Stimulated activated CD8-positive, alpha-beta memory T cell treated with anti-CD3 and anti-CD28 coated beads, Interleukin-4, amount 100 ng/mL, for 48 hours (primary cell): ENCODE measurements around the gene ATP9A.
A peak's percentile ranks its signal among the peaks of the same experiment; 100 is the strongest.
"Not testable (repeated sequence)": the region's sequence is repeated elsewhere in the genome, so short reads cannot be mapped to it uniquely, and the experiment has no call there.

Experiments used
- DNase-seq: peaks from one replicate; pipeline ENCODE4 v3.0.0-alpha.2; 2020

The ATP9A gene

DNA sequence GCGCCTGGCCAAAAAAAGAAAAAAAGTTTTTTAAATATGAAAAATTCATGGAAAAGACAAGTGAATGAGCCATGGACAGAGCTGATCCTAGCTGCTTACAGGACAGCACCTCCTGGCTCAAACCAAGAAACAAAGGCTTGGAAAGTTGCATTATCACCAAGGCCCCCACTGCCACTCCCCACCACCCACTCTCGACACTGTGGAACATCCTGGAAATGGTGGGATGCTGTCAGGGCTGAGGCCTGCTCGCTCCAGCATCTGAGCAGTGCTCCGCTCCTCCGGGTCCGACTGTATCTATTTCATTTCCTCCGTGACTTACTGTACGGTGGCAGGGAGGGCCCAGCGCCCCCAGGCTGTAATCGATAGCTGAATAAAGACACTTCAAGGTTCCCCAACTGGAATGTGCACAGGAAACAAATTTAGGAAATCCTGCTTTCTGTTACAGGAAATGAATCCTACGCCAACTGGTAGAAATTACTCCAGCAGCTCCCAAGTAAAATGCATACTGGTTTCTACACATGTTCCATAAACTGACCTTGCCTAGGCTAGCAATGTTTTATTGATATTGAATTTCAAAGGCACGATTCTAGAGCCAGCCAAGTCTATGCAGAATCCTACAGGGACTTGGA is 116.2 kb downstream of the ATP9A start:
- no peak for DNase-seq

DNA sequence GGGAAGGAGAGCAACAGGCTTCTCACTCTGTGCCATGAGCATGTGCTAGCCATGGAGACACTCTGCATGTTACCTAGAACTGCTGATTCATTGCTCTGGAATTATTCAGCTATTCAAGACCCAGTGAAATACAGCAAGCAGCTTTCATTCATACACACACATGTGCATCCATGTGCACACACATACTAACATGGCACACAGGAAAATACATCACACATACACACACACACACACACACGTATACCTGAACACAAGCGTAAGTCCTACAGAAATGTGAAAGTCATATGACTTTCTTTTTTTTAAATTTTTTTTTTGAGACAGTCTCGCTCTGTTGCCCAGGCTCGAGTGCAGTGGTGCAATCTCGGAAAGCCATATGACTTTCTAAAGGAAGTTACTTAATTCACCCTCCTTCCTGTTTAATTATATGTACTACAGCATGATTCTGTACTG is 117.5 kb downstream of the ATP9A start:
- DNase-seq: no peak

DNA sequence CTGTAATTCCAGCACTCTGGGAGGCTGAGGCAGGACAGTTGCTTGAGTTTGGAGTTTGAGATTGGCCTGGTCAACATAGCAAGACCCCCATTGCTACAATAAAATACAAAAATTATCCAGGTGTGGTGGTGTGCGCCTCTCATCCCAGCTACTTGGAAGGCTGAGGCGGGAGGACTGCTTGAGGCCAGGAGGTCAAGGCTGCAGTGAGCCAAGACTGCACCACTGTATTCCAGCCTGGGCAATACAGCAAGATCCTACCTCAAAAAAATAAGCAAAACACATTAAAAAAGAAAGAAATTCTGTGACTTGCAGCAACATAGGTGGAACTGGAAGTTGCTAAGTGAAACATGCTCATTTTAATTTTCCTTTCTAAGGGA is 119.6 kb downstream of the ATP9A start:
- no peak for DNase-seq

DNA sequence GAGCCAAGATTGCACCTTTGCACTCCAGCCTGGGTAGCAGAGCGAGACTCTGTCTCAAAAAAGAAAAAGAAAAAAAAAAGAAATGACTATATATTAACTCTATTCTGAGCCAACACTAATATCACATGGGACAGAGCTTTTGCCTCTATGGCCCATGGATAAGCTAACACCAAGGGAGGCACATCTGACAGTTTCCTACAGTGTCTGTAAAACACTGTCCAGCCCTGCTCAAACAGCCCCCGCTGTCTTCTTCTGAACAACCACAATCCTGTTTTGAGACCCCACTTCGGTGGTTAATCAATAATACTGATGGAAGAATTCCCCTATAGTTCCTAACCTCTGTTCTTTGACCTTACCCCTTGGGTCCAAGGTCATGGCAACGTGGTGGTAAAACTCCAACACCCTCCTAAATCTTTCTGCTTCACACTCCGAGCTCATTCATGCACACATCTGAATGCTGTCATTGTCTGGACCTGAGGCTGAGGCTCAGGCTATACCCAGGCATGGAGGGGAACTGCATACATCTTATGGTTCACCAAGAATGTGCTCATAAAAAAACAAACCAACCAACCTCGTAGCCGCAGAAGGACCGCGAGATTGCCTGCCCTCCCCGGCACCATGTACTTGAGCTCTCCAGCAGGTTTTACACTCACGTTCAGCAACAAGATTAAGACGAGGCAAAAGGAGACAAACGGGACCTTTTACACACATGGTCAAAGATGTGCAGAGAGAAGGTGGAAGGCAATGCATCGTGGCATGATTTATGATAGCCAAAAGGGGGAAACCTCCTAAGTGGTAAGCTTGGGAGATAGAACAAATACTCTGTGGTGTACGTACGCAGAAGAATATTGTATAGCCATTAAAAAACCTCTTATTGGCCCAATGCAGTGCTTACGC is 120.3 kb downstream of the ATP9A start:
- DNase-seq: no peak

DNA sequence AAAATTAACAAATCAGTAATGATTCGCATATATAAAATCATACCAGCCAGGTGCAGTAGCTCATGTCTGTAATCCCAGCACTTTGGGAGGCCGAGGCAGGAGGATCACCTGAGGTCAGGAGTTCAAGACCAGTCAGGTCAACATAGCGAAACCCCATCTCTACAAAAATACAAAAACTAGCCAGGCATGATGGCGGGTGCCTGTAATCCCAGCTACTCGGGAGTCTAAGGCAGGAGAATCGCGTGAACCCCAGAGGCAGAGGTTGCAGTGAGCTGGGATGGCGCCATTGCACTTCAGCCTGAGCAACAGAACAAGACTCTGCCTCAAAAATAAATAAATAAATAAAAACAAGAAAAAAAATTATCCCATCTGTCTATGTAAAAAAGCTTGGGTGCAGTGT is 124.4 kb downstream of the ATP9A start:
- DNase-seq: not testable (repeated sequence)

DNA sequence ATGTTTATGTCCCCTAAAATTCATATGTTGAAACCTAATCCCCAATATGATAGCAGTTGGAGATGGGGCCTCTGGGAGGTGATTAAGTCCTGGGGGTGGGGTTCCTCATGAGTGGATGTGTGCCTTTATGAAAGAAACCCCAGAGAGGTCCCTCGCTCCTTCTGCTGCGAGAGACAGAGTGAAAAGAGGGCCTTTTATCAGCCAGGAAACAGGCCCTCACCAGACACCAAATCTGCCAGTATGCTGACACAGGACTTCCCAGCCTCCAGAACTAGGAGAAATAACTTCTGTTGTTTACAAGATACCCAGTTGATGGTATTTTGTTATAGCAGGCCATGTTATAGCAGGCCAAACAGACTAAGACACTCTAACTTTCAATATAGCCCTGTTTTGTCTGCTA is 124.8 kb downstream of the ATP9A start:
- DNase-seq: no peak

DNA sequence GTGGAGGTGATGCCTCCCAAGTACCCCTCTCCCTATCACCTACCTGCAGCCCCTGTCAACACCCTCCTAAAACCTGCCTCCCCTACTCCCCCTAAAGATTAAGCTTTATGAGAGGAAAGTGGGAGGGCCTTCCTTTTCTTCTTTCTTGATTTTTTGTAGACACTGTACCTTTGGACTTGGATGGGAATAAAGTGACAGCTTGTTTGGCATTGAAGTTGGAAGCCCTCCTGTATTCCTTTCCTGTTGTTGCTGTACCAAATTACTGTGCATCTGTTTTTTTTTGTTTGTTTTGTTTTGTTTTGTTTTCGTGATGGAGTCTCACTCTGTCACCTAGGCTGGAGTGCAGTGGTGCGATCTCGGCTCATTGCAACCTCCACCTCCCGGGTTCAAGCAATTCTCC is 126.3 kb downstream of the ATP9A start:
- DNase-seq: no peak

DNA sequence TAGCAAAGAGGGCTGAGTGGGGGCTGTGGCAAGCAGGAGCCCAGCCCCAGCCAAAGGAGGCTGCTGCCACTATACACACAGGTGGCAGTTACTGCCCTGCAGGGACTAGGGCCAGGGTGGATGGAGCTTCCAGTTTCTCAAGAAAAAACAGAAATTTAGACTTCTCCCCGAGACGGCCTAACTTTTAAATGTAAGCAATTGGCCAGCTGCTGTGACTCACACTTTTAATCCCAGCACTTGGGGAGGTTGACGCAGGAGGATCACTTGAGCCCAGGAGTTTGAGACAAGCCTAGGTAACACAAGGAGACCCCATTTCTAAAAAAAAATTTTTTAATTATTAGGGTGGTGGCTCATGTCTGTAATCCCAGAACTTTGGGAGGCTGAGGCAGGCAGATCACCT is 127.4 kb downstream of the ATP9A start:
- DNase-seq: no peak

DNA sequence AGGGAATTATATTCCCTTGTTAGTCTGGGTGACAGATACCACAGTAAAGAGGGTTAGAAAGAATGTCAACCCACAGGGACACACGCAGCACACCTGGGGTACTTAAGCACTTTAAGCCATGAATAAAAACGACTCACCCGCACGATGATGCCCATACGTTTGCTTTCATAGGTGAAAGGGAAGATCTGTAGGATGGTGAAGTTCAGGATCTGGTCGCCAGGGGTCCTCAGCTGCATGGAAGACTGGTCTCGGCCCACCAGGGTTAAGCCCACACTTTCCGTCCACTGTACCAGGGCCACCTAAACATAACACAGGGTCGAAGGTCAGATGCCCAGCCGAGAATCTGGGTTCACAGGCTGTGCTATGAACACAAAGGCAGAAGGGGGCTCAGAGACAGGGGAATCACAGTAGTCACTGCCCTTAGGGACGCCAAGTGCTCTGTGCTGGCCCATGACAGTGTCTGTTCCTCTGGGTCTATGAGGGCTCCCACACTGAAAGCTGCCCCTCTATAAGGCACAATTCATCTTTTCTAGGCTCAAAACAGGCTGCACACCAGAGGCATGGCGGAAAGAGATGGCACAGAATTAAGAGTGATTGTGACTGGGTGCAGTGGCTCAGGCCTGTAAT is 128.9 kb downstream of the ATP9A start:
- DNase-seq: peak; percentile 92

DNA sequence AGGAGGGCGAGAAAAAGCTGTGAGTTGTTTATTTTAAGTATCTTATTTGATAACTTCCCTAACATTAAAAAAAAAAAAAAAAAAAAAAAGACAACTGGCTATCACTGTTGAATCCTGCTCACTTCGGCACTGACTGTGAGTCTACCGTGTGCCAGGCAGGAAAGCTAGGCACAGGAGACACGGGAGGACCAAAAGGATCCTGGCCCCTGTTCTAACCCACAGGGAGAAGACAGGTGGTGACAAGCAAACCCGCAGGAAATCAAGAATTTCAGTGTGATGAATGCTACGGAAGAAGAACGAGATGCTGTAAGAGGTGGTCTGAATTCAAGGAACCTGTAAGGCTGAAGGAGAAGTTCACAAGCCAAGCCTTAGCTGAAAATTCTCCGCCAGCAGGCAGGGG is 130.9 kb downstream of the ATP9A start:
- no peak for DNase-seq

DNA sequence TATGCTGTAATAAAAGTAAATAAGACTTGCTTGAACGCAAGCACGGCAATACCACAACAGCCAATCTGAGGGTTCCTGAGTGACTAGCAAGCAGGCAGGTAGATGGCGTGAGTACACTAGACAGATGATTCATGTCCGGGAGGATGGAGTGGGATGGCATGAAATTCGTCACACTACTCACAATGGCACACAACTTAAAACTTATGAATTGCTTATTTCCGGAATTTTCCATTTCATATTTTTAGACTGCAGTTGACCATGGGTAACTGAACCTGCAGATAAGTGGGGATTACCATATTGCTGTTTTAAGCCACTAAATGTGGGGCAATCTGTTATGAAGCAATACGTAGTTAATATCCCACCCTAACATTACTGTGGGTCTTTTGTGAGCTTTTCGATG is 132.1 kb downstream of the ATP9A start:
- DNase-seq: peak; percentile 39

DNA sequence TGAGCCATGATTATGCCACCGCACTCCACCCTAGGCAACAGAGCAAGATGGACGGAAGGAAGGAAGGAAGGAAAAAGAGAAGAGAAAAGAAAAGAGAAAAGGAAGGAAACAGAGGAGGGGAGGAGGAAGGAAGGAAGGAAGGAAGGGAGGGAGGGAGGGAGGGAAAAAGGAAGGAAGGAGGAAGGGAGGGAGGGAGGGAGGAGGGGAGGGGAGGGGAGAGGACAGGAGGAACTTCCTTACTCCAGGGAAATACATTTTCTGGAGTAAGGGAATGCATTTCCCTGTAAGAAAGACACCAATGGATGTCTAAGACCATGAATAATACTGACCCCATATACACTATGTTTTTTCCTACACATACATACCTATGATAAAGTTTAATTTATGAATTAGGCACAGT is 132.5 kb downstream of the ATP9A start:
- DNase-seq: no peak

DNA sequence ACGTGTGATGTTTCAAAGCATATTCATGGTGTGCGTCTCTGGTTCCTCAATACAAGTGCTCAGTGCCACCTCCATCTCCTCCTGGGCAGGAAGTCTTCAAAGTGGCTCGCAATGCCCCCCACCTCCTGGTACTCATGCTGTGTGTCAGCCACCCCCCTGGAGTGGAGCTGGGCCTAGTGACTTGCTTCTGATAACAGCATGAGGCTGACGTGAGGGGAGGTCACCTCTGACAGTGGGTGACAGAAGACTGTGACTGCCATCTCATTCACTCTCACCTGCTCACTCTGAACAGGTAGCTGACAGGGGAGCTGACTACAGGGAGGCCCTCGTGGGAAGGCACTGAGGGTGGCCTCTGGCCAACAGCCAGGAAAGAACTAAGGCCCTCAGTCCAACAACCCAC is 133.3 kb downstream of the ATP9A start:
- no peak for DNase-seq

DNA sequence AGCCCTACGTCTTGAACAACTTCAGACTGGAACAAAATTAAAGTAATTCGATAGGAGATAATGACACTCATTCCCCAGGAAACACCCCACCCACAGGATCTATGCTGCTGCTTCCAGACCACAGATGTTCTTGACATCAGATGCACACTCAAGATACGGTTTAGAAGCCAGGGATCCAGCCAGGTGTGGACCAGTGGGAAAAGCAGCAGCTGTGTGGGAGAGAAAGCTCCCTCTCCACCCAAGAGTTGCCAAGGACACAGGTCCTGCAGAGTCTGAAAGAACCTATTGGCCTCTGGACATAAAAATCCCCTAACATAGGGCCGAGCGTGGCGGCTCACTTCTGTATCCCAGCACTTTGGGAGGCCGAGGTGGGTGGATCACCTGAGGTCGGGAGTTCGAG is 133.9 kb downstream of the ATP9A start:
- no peak for DNase-seq

DNA sequence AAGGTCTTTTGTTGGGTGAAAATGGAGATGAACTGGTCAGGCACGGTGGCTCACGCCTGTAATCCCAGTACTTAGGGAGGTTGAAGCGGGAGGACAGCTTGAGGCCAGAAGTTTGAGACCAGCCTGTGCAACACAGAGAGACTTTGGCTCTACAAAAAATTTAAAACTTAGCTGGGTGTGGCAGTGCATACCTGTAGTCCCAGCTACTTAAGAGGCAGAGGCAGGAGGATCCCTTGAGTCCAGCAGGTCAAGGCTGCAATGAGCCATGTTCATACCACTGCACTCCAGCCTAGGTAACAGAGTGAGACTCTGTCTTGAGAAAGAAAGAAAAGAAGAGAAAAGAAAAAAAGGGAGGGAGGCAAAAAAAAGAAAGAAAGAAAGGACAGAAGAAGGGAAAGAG is 134.8 kb downstream of the ATP9A start:
- no peak for DNase-seq

DNA sequence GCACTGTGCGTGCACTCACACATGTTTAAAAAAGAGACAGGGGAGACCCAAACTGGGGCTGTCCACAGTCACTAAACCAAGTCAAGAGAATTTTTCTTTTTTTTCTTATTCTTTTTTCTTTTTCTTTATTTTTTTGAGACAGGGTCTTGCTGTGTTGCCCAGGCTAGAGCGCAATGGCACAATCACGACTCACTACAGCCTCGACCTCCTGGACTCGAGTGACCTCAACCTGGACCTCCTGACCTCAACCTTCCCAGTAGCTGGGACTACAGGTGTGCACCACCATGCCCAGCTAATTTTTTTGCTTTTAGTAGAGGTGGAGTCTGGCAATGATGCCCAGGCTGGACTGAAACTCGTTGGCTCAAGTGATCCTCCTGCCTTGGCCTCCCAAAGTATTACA is 136.2 kb downstream of the ATP9A start:
- DNase-seq: no peak

DNA sequence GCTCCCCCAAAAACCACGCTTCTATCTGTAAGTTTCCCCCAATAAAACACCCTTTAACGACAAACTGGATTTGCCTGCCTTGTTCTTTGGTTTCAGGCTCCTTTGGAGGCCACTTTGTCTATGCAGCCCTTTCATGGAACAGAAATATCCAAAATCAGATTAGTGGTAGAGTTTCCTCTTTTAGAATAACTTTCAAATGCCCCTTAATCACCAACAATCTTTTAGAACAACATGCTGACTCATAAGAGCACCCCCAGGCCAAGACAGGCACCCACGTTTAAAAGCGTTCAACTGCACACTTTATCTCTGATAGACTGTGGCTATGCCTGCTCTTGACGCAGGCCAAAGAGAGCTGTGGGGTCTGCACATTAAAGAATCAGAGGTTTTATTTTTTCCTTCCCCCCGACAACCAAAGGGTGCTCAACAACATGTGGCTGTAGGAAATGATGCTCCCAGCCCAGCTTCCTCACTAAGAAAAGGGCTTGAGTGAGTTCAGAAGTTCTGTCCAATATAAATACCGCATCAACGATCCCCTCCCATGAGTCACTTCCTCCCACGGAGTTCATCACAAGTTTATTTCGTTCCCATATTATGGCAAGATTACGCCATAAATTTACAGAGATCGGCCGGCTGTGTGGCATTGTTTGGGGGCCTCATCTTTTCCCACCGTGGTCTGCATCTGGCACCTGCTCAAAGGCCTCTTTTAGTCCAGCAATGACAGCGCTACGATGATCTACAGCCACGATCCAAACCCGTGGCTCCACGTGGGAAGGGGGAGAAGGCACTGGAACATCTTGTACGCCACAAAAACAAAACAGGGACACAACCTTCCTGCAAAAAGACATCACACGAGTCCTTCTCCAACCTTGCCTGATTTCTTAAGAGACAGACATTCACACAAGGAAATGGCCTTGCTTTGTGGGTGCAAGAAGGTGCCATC is 136.9 kb downstream of the ATP9A start:
- peak; percentile 59 for DNase-seq

DNA sequence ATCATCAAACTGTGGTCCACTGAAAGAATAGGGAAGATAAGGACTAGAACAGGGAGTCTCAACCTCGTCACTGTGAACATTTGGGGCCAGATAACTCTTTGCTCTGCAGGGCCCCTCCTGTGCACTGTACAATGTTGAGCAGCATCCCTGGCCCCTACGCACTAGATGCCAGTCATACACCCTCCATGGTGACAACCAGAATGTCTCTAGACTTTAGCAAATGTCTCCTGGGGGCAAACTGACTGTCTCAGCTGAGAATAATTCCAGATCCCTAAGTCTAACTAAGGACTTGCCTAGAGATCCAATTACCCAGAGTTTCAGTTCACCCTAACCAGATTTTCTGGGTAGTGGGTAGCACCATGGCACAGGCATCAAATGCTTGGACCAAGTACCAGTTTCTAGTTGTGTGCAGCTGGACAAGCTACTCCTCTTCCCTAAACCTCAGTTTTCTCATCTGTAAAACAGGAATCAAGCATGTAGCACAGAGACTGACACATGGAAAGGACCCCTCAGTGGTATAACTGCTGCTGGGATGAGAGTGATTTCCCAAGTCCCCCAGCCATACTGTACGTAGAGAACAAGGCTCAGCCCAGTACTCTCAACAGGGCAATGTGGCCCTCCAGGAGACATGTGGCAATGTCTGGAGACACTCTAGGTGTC is 138.7 kb downstream of the ATP9A start:
- DNase-seq: no peak

DNA sequence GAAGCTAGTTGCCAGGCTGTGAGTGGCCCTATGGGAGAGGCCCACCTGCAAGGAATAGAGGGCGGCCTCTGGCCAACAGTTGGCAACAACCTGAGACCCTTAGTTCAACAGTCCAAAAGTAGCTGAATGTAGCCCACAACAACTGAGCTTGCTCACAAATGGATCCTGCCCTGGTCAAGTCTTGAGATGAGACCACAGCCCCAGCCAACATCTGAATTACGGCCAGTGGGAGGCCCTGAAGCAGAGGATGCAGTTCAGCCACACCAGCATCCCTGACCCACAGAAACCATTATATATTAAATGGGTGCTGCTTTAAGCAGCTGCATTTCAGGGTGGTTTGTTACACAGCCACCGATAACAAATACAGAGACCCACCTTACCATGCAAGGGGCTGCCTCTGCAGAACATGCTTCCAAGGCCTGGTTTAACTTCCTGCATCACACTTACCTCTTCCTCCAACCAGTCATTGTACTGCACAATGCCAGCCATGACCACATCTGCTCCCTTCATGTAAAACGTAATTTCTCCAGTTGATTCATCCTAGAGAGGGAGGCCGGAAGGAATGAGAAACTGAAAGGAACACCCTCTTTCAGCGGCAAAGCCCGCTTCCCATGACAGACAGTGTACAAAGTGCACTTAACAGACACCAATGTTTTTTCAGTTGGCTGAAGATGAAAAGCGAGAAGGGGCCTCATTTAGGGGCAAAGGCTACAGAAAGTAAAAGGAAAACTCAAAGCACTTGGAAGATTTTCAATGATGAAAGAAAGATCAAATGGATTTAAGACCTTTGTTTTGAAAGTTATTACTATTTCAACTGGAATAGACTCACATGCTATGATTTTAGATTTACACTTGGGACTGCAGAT is 139.4 kb downstream of the ATP9A start:
- DNase-seq: peak; percentile 34

DNA sequence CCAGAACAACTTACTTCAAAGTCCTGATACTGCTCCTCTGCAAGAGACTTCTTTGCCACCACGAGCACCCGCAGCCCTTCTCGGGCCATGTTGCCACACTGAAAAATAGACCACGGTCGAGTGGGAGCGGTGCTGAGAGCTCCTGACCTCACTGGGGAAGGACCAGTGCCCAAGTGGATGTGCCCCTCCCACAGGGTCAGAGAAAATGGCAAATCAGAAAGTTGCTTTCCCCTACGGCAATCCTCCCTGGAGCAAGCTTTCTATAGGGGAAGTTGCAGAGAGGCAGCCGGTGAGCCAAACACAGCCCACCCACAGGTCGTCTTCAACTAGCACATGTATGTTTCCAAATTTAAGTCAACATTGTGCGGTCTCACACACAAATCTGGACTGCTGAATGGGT is 140.6 kb downstream of the ATP9A start:
- no peak for DNase-seq

DNA sequence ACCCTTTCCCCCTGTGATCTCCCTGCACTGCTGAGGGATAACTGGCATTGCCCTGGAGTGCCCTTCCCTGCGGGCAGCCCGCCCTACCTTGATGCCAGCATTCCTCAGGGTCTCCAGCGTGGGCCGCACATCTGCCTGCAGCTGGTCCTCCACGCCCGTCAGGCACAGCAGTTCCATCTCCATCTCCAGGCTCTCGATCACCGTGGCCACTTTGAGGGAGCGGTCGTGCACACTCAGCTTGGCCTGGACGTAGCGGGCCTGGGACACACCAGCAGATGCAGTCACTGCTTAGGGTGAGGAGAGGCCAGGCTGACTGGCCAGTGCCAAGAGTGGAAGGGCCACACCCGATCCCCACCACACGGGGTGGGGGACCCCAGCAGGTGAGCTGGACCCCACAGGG is 143.1 kb downstream of the ATP9A start:
- DNase-seq: no peak
